AG20443 (cell line): ENCODE results near the gene USP49.
"Not testable (repeated sequence)": the region's sequence is repeated elsewhere in the genome, so short reads cannot be mapped to it uniquely, and the experiment has no call there.

Experiments
- DNase-seq: peaks from one replicate; pipeline ENCODE4 v3.0.0; 2012; ENCODE audit warnings: low spot score, mixed read lengths

Gene USP49

DNA sequence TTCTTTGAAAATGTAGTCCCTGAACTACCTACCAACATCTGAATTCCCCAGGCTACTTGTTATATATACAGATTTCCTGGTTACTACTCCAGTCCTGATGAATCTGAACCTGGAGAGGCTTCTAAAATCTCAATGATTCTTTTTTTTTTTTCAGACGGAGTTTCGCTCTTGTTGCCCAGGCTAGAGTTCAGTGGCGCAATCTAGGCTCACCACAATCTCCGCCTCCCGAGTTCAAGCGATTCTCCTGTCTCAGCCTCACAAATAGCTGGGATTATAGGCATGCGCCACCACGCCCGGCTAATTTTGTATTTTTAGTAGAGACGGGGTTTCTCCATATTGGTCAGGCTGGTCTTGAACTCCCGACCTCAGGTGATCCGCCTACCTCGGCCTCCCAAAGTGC is 83.2 kb downstream of the USP49 start:
- not testable (repeated sequence) for DNase-seq

DNA sequence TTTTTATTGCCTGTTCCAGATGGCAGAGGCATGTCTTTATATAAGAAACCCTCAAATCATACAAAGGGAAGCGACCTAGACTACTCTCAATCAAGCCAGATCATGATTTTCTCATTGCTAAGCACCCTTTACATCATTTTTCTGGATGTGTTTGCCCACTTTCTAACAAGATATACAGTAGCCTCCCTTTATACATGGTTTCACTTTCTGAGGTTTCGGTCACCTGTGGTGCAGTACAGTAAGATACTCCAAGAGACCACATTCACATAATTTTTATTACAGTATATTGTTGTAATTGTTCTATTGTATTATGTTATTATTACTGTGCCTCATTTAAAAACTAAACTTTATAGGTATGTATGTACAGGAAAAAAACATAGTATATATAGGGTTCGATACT is 84.1 kb downstream of the USP49 start:
- no peak for DNase-seq

DNA sequence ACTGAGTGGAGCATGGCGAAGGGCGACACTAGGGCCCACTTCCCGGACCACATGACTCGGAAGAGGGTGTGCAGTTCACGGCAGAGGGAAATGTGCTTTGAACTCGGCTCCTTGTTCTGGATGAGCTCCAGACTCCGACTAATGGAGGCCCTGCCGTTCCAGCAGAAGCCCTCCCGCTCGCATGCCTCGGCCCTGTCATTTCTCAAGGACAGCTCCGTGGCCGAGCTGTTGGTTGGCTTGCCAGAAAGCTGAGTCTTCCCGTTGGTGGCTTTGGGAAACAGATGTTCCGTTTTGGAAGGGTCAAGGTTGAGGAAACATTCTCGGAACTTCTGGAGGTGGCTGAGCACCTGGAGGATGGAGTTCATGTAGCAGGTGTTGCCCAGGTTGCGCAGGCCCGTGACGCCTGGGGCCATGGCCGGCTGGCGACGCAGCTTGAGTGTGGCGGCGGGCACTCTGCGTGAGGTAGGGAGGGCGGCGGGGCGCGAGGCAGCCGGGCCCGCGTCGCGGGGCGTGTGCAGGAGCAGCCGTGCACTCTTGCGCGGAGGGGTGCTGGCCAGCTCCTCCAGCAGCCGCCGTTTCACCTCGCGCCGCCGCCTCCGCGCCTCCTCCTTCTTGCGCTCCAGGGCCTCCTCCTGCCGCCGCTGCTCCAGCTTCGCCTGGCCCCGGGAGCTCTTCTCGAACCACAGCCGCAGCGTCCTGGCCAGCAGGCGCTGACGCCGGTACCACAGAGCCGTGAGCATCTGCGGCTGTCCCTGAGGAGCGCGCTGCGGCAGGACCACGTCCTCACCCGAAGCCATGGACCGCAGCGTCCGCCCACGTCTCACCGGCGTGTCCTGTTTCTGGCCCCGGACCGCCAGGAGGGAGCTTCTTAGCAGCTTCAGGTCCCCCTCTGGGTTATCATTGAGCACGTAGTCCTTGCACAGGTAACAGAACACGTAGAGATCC is 89.1 kb downstream of the USP49 start:
- no peak for DNase-seq

DNA sequence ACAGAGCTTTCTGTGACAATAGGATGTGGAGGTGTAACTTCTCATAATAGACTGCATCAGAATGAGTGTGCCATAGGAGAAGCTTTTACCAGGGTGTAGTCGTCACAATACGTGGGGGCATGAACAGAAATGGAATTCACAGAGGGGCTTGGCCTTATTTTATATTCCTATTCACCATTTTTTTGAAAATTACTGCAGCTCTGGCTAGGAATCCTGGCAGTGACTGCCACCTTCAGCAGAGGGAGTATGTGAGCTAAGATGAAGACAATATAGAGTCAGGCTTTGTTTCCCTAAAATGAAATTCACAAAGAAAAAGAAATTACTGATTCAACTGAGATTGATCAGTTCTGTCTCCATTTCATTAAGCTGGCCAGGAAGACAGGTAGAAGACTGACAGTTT is 93.8 kb downstream of the USP49 start:
- peak; percentile 34 for DNase-seq

DNA sequence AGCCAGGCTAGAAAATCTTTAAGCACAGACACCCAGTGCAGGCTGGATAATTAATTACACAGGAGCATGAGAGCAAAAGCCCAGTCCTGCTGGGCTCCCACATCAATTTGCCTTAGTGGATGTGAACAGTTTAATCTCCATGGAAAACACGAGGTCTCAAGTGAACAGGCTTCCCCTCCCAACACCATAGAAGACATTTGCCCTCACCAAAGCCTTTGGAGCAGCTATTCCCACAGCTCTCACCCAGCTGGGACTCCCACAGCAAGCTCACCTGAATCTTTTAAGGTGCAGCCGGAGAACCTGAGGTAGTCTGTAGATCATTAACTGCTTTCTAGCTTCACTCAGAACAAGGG is 95.6 kb downstream of the USP49 start:
- no peak for DNase-seq

DNA sequence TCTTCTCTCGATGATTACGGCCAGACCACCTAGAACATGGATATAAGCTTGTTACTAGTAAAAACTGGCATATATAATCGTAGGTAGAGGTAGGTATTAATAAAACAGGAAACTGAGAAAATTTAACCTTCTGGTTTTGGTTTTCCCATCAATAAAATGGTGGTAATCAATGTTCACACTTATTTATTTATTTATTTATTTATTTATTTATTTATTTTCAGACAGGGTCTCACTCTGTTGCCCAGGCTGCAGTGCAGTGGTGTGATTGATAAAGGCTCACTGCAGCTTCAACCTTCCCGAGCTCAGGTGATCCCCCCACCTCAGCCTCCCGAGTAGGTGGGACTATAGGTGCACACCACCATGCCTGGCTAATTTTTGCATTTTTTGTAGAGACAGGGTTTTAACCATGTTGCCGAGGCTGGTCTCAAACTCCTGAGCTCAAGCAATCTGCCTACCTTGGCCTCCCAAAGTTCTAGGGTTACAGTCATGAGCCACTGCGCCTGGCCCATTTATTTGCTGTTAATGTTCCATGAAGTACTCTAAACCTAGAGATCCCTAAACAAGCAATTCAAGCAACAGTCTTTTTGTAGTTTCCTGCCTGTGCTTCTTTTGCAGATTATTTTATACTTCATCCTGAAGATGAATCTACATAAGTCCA is 96.1 kb downstream of the USP49 start:
- no peak for DNase-seq

DNA sequence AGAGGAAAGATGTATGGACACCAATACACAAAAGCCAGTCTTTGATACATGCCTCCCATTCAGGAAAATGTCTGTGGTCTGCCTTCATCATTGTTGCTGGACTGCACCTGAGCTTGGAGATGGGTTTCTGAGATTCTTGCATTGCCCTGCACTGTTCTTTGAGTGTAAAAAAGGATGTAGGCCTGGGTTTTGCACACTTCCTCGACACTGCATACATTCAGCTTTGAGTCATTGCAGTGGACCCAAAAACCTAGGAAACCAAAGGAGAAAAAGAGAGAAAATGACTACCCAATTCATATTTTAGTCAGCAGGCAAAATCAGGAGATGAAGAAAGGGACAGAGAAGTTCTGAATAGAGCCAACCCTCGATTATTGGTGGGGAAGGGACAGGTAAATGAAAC is 98.7 kb downstream of the USP49 start:
- DNase-seq, result no peak

DNA sequence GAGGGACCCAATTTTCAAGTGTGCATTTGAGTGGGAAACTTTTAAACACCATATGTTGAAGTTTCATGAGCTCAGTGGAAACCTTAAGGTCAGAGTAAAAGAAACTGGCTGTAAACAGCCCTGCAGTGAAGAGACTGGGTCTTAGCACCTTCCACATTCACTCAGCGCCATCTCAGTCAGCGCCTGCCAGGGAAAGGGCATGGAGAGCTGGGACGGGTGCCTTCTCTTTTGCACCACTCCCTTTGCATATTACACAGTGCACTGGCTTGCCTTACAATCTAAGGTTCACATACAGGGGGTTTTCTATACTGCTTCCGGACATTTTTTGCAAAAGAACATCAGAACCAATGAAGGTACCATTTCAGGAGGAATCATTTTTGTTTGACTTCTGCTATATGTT is 103.2 kb downstream of the USP49 start:
- DNase-seq, result no peak

DNA sequence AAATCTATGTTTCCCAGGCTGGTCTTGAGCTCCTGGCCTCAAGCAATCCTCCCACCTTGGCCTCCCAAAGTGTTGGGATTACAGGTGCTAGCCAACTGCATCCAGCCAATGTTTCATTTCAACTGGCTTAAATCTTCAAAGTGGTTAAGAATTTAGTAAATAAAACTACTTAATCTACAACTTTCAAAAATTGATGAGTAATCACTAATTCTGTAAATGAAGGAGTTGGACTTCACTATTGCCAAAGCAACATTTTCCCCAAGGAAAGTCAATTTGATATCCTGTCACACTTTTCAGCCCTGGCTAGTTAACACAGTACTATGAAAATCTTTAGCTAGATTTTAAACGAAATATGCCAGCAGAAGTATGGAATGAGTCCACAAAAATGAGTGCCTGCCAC is 103.9 kb downstream of the USP49 start:
- no peak for DNase-seq

DNA sequence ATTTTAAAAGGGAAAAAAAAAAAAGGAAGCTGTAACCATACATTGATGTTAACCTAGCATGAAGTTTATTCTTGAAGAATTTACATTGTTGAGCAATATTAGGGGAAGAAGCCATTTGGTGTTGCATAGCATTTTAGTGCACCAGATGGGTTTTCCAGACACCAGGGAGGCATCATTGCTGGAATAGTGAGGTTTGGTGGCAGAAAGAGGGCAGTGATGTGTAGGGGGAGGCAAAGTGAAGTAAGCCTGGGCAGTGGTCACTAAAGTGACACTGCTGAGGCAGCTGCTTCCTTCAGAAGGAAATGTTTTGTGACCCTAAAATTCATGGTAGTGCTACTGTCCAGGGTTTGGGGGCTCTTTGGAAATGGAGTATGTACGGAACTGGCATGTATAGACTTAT is 105.1 kb downstream of the USP49 start:
- no peak for DNase-seq

DNA sequence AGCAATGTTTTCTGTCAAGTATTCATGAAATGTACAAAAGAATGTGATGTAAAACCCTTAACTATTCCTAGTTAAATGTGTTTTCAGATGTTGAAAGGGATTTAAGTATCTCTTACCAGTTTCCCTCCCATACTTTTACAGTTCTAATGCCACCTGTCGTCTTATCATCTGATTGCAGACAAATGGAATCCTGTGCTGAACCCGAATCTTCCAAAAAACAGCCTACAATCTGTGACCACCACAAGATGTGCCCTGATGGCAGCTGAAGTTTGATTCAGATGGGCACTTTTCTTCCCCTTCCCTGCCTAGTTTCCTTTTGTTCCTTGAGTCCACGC is 105.8 kb downstream of the USP49 start:
- DNase-seq, result no peak

DNA sequence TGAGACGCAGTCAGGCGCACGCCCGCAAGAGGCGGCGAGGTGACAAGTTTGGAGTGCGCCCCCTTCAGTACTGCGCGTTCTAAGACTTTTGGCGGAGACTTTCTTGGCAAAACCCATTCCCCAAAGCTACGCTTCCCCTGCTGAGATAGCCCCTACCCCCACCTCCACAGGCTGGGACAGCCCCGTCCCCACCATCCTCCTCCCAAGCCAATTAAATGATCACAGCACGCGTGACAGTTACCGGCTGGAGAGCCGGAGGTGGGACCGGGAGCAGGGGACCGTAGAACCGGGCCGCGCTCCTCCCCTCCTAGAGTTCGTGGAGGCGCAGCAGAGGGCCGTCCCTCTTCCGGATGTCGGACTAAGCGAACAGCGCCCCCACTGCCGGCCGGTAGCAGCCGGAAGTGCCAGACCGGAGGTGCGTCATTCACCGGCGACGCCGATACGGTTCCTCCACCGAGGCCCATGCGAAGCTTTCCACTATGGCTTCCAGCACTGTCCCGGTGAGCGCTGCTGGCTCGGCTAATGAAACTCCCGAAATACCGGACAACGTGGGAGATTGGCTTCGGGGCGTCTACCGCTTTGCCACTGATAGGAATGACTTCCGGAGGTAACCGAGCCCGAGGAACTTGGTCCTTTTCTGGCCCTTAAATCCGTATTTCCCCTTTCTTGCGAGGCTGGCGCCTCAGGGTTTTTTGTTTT is 107.8 kb downstream of the USP49 start, which contains the start of gene TOMM6:
Gene TOMM6 (plus strand): TSS at position 476 of the 699 bp plus-strand sequence. CDS start 4 bp downstream, at position 480.
- peak; percentile 95 for DNase-seq

DNA sequence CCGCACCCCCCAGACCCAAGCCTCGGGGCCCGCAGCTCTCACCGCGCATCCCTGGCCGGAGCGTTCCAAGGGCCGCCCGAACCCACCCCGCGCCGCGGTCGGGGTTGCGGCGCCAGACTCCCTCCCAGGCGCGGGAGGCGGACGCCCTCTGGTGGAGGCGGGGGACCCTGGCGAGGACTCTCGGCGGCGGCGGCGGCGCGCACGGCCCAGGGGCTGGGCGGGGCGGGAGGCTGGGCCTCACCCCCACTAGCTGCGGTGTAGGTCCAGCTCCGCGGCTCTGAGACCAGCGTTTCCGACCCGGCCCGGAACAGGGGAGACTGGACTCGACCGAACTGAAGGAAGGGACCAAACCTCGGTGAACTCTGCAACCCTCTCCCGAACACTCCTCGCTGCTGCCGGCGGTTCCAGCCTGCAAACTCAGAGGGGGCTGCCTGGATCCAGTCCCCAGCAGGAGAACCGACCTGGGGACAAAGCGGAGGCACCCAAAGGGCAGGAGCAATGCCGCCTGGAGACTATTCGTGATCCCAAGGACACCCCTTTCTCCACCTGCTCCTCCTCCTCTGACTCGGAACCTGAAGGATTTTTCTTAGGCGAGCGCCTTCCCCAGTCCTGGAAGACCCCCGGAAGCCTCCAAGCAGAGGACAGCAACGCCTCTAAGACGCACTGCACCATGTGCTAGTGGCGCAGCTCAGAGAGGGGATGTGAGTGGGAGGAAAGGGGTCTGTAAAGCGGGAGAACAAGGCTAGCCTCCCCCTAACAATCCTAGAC is 108.5 kb downstream of the USP49 start:
- DNase-seq, result peak; percentile 95

DNA sequence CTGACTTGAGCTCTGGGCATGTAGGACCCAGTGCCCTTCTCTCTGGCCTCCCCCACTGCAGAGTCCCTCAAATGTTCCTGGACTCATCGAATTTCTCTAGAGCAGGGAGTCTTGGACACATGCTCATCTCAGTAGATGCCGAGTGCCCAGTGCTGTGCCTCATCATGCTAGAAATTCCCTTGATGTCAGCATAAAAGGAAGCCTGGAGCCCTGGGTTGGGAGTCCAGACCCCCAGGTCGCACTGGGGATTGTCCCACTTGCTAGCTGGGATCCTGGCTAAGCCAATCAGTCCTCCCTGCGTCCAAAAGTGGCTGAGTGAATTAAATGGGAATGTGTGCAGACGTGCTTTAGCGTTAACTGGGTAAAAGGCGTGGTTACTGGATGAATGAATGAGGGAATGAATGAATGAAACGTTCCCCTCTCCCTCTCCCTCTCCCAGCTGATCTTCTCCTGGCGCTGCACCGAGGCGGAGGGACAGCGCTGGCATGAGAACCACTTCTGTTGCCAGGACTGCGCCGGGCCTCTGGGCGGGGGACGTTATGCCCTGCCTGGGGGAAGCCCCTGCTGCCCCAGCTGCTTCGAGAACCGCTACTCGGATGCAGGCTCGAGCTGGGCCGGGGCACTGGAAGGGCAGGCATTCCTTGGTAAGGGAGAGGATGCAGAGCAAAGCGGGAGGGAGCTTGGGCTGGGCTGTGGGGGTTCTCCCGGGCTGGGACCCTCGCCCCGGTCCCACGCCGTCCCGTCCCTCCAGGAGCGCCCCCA is 109.3 kb downstream of the USP49 start:
- DNase-seq, result peak; percentile 39

DNA sequence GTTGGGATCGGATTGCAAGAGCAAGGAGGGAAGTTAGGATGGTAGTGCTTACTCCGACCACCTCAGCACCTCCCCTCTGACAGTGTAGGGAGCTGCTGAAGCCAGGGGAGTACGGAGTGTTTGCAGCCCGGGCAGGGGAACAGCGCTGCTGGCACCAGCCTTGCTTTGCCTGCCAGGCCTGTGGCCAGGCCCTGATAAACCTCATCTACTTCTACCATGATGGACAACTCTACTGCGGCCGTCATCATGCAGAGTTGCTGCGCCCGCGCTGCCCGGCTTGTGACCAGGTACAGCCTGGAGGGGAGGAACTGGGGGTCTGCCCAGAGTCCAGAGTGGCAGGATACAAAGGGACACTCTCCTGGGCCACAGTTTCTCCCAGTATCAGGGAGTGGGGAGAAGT is 109.9 kb downstream of the USP49 start:
- no peak for DNase-seq

DNA sequence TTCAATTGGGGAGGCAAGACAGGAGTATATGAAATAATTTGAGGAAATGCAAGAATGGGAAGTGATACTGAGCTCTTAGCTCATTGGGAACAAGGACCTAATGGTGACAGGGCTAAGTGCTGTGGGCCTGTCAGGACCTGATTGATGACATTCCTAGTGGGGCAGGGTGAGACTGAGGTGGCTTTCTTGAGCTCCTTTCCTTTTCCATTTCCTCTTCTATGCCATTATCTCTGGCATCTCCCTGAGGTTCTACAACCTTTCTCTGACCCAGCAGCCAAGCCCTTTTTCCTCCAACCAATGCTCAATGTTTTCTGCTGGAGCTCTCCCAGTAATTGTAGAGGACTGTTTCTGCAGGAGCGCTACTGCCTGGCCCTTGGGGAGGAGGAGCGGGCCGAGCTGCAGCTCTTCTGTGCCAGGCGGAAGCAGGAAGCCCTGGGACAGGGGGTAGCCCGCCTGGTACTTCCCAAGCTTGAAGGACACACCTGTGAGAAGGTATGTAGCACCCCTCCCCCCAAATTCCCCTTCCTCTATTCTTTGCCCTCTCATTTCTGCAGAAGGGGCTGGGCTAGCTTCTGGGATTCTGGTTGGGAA is 110.5 kb downstream of the USP49 start:
- DNase-seq, result no peak

DNA sequence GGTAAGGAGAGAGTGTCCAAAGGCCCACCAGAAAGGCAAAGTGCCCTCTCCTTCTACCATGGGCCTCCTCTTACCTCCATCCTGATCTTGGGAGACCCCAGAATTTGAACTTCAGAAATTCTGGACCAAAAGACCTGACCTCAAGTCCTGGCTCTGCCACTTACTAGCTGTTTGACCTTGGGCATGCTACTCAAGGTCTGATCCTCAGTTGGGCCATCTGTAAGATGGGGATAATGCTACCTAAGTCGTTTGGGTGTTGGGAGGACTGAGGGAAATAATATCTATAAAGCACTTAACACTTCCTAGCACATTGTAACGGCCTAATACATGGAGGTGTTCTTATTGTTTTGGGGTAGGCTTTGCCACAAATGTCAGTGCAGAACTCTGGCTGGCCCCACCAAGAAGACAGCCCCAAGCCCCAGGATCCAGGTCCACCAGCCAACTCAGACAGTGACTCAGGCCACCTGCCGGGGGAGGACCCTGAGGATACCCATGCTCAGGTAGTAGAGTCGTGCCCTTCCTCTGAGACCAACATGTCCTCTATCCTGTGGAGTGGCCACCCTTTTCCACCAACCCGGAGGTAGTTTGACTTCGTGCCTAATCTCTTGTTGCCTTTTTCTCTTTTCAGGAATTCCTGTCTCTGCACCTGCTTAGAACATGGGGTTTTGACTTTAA is 111.9 kb downstream of the USP49 start:
- no peak for DNase-seq

DNA sequence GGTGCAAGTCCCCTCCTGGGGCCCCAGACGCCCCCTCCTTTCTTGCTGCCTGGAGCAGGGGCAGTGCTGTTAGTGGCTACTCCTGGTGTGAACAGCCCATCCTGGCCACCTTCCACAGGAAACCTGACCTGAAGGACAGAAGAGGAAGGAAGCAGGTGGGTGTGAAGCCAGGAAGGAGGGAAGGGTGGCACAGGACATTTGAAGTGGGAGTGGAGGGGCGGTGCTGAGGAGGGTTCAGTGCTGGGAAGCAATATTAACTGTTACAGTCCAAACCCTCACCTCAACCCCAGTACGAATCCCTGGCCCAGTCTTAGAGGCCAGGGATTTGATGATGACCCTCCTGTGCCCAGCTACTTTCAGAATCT is 113.8 kb downstream of the USP49 start:
- no peak for DNase-seq

DNA sequence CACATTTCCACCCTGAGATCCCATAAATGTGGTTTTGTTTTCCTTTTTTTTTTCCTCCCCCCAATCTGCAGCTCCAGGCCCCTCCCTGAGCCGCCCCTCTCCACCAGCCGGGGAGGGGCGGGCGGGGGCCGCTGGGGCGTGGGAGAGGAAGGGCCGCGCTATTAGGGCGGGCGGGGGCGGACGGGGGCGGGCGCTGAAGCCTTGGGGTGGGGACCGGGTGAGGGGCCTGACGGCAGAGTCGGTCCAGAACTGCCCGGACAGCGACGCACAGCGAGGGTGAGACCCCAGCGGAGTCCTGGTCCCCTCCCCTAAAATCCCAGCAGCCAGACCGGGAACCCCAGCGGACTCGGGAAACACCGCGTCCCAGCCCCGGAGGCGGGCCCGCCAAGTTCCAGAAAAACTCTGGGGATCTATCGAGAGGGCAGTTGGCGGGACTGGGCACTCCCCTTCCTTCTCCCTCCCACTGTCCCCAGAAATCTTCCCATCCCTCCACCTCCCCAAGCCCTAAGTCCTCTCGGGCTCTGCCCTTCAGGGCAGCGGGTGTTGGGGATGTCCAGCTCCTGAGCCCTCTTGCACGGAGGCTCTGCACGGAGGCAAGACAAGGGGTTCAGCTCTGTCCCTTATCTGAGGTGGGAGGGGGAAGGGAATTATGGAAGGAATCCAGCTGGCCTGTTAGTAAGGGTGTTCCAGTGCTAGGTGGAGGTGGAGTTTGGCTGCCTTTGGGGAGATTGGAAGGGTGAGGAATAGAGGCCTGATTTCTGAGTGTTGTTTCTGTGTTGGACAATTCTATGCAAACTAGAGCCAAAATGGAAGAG is 114.4 kb downstream of the USP49 start, which contains the start of gene PRICKLE4:
Gene PRICKLE4 (plus strand): TSS at position 232 of the 815 bp plus-strand sequence. CDS start 2,692 bp downstream, outside the sequence.
- DNase-seq, result peak; percentile 60
